Fibroblast of upper back skin (primary cell): Measurements from ENCODE around the gene PRIMPOL.
"Not testable (repeated sequence)": the region's sequence is repeated elsewhere in the genome, so short reads cannot be mapped to it uniquely, and the experiment has no call there.

Source experiments
- DNase-seq: peaks from one replicate; pipeline ENCODE4 v3.0.0-alpha.2; 2013

The PRIMPOL gene

GRCh38 chr4:184641022-184641421 lies 8.5 kb upstream of the PRIMPOL start:
- no peak for DNase-seq

GRCh38 chr4:184641451-184641850 lies 8.1 kb upstream of the PRIMPOL start:
- DNase-seq = no peak

- no peak for DNase-seq
Observed at GRCh38 chr4:184643731-184644130, 5.8 kb upstream of the PRIMPOL start.

GRCh38 chr4:184644553-184645307 lies 4.8 kb upstream of the PRIMPOL start:
- DNase-seq = no peak

GRCh38 chr4:184645904-184646610 lies 3.5 kb upstream of the PRIMPOL start:
- no peak for DNase-seq

- DNase-seq = no peak
Observed at GRCh38 chr4:184647266-184648053, 2.1 kb upstream of the PRIMPOL start.

GRCh38 chr4:184648054-184648312 lies 1.6 kb upstream of the PRIMPOL start:
- DNase-seq = no peak

- peak; percentile 39 for DNase-seq
Observed at GRCh38 chr4:184648313-184649025, 1.1 kb upstream of the PRIMPOL start.

- DNase-seq = no peak
Observed at GRCh38 chr4:184649971-184650855, 675 bp downstream of the PRIMPOL start.

- DNase-seq = no peak
Observed at GRCh38 chr4:184651899-184652298, 2.4 kb downstream of the PRIMPOL start.

GRCh38 chr4:184652681-184653080 lies 3.1 kb downstream of the PRIMPOL start:
- DNase-seq = not testable (repeated sequence)

- peak; percentile 75 for DNase-seq
Observed at GRCh38 chr4:184653650-184654049, 4.1 kb downstream of the PRIMPOL start.

- peak; percentile 59 for DNase-seq
Observed at GRCh38 chr4:184655889-184656869, 6.6 kb downstream of the PRIMPOL start.

- no peak for DNase-seq
Observed at GRCh38 chr4:184657144-184657543, 7.6 kb downstream of the PRIMPOL start.

GRCh38 chr4:184657820-184658219 lies 8.3 kb downstream of the PRIMPOL start:
- not testable (repeated sequence) for DNase-seq

- DNase-seq = no peak
Observed at GRCh38 chr4:184660978-184661377, 11.4 kb downstream of the PRIMPOL start.

- no peak for DNase-seq
Observed at GRCh38 chr4:184662236-184662635, 12.7 kb downstream of the PRIMPOL start.

GRCh38 chr4:184664445-184665210 lies 15.1 kb downstream of the PRIMPOL start:
- peak; percentile 9 for DNase-seq

GRCh38 chr4:184666670-184667069 lies 17.1 kb downstream of the PRIMPOL start:
- no peak for DNase-seq

- DNase-seq = no peak
Observed at GRCh38 chr4:184668096-184668495, 18.6 kb downstream of the PRIMPOL start.
